Measurements from ENCODE around the gene NOG.

GRCh38 chr17:56636265-56636664, 42.8 kb downstream of the NOG start:
- TF ChIP-seq, protein P1, sequence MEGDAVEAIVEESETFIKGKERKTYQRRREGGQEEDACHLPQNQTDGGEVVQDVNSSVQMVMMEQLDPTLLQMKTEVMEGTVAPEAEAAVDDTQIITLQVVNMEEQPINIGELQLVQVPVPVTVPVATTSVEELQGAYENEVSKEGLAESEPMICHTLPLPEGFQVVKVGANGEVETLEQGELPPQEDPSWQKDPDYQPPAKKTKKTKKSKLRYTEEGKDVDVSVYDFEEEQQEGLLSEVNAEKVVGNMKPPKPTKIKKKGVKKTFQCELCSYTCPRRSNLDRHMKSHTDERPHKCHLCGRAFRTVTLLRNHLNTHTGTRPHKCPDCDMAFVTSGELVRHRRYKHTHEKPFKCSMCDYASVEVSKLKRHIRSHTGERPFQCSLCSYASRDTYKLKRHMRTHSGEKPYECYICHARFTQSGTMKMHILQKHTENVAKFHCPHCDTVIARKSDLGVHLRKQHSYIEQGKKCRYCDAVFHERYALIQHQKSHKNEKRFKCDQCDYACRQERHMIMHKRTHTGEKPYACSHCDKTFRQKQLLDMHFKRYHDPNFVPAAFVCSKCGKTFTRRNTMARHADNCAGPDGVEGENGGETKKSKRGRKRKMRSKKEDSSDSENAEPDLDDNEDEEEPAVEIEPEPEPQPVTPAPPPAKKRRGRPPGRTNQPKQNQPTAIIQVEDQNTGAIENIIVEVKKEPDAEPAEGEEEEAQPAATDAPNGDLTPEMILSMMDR (conservative IDR thresholded peaks at IDR 0.05; ENCODE audit: low read length), result no peak
- TF ChIP-seq EZH2phosphoT487 (IDR thresholded peaks at IDR 0.05; ENCODE audit: borderline replicate concordance), result no peak

Measured in Loucy (cell line).